ENCODE measurements around the gene JAZF1. TPM values are rescaled to one million over a fixed set of nuclear protein-coding genes. Genes with fewer than 3 reads are reported as not detected.

The JAZF1 gene
- total and polyA plus RNA-seq, 2 of the 8 experiments (the other 6 are each of a cell fraction or from before 2014, with no cell fraction given) = 2.6 to 21.8 TPM

GRCh38 chr7:27795977-27796376 lies 384.6 kb downstream of the JAZF1 start:
- Histone ChIP-seq H3K23ac (ENCODE audit: insufficient read length) (no peak overlapping the region), H2BK15ac (ENCODE audit: low read length) (no peak overlapping the region), H2AFZ (ENCODE audit: low read length) (no peak overlapping the region), H3K4me2 (ENCODE audit: insufficient read depth in 1 of 2, low read depth in 2 of 2, low read length in 2 of 2) (no peak overlapping the region), H2AK5ac (ENCODE audit: low read depth, low read length) (no peak overlapping the region), H3K56ac (replicated peaks; ENCODE audit: insufficient read length, low read depth, low read length) (no peak overlapping the region), H3K79me1 (ENCODE audit: low read depth, low read length) (no peaks in the 10 kb centered on the region), H3K36me3 (ENCODE audit: control insufficient read depth in 2 of 4, insufficient read depth in 4 of 4, low read length in 3 of 4) (peaks cover 0 to 26% (median 3%) of the 10 kb centered on the region in 4 experiments; a peak in 2 of 8 replicates), H3K79me2 (ENCODE audit: control insufficient read depth in 1 of 2, insufficient read depth in 2 of 2, low read length in 2 of 2) (no peaks in the 10 kb centered on the region), H4K20me1 (replicated peaks in 1 of 2; ENCODE audit: control insufficient read depth in 1 of 2, insufficient read depth in 2 of 2, low read length in 2 of 2) (no peaks in the 10 kb centered on the region), H2BK120ac (replicated peaks; ENCODE audit: low read depth, low read length) (no peak overlapping the region), H3K23me2 (ENCODE audit: low read depth, low read length) (no peaks in the 10 kb centered on the region), H3K27ac (ENCODE audit: low read depth, low read length) (no peak overlapping the region), H3K18ac (ENCODE audit: extremely low read depth, low read length) (no peak overlapping the region), H3K9ac (replicated peaks in 1 of 4; ENCODE audit: extremely low read depth in 1 of 4, low read depth in 3 of 4, low read length in 3 of 4) (no peak overlapping the region), H3K9me3 (ENCODE audit: insufficient read depth in 2 of 2, low read depth in 1 of 2, low read length in 1 of 2) (no peaks in the 10 kb centered on the region), H4K91ac (replicated peaks; ENCODE audit: insufficient read length, low read length) (no peak overlapping the region), H3K27me3 (replicated peaks in 1 of 4; ENCODE audit: control insufficient read depth in 3 of 4, extremely low read depth in 1 of 4, insufficient read depth in 3 of 4, low read length in 3 of 4) (no peaks in the 10 kb centered on the region), H3K4me3 (ENCODE audit: extremely low read depth in 1 of 4, insufficient read depth in 2 of 4, low read depth in 3 of 4, low read length in 4 of 4) (no peak overlapping the region), H2BK12ac (ENCODE audit: low read depth, low read length) (no peak overlapping the region), H4K5ac (ENCODE audit: insufficient read length, low read depth, low read length) (no peak overlapping the region), H3K14ac (ENCODE audit: insufficient read length) (no peak overlapping the region), H3K4ac (replicated peaks; ENCODE audit: insufficient read length, low read depth, low read length) (no peak overlapping the region), H2BK5ac (ENCODE audit: low read depth, low read length) (no peak overlapping the region), H3K4me1 (replicated peaks in 1 of 4; ENCODE audit: control insufficient read depth in 3 of 4, insufficient read depth in 4 of 4, low read length in 3 of 4) (no peaks in the 10 kb centered on the region), H2BK20ac (ENCODE audit: low read length) (no peak overlapping the region), H4K8ac (ENCODE audit: extremely low read depth, insufficient read depth, low read length) (no peak overlapping the region)
- POLR2A ChIA-PET (ENCODE audit: partially characterized antibody) = no interaction called here
- WGBS, 2 experiments (ENCODE audit: extremely low coverage in 1 of 2, insufficient coverage in 1 of 2, insufficient read length in 1 of 2, insufficient replicate concordance in 2 of 2, low coverage in 1 of 2, low lambda C conversion rate in 2 of 2, missing lambda C conversion rate in 1 of 2) = 96% methylated on average over 1 of the region's 1 CpG; no CpG with 5 or more reads in 1 of the 2 experiments
- no peak for FAIRE-seq
- no peak for DNase-seq (ENCODE audit: low read depth in 1 of 2, low spot score in 2 of 2)
- CTCF ChIA-PET (ENCODE audit: partially characterized antibody) = interaction anchor here (1.2 to 2.2 kb wide), 3 partner anchors 9 to 225 kb away, joined by 3 to 9 read pairs (median 5); no protein-coding TSS in a partner anchor
- TF ChIP-seq JUND (IDR thresholded peaks at IDR 0.05; ENCODE audit: low read length) (no peak), GABPA (IDR thresholded peaks at IDR 0.05; ENCODE audit: borderline replicate concordance, insufficient read depth, low read length) (no peak), BCL11A (IDR thresholded peaks at IDR 0.05; ENCODE audit: low read depth in 2 of 2, low read length in 2 of 2) (no peak), KDM4A (IDR thresholded peaks at IDR 0.05; ENCODE audit: low read depth, low read length, severe bottlenecking) (no peak), SIRT6 (IDR thresholded peaks at IDR 0.05; ENCODE audit: low read length) (no peak), TBP (IDR thresholded peaks at IDR 0.05; ENCODE audit: low read depth, low read length) (no peak), EP300 (IDR thresholded peaks at IDR 0.05; ENCODE audit: borderline replicate concordance in 1 of 2, low read depth in 2 of 2, low read length in 2 of 2) (no peak), CEBPB (IDR thresholded peaks at IDR 0.05; ENCODE audit: low read depth, low read length) (no peak), SUZ12 (IDR thresholded peaks at IDR 0.05; ENCODE audit: low read length) (no peak), E2F6 (IDR thresholded peaks at IDR 0.05) (no peak), BRCA1 (IDR thresholded peaks at IDR 0.05; ENCODE audit: low read depth, low read length) (no peak), TAF1 (IDR thresholded peaks at IDR 0.05; ENCODE audit: low read depth, low read length) (no peak), FOSL1 (IDR thresholded peaks at IDR 0.05; ENCODE audit: insufficient read depth, low read depth, low read length) (no peak)

All from H1 (cell line).